ENCODE results near the gene RRAGD.
A peak's percentile ranks its signal among the peaks of the same experiment; 100 is the strongest.

RRAGD gene

DNA sequence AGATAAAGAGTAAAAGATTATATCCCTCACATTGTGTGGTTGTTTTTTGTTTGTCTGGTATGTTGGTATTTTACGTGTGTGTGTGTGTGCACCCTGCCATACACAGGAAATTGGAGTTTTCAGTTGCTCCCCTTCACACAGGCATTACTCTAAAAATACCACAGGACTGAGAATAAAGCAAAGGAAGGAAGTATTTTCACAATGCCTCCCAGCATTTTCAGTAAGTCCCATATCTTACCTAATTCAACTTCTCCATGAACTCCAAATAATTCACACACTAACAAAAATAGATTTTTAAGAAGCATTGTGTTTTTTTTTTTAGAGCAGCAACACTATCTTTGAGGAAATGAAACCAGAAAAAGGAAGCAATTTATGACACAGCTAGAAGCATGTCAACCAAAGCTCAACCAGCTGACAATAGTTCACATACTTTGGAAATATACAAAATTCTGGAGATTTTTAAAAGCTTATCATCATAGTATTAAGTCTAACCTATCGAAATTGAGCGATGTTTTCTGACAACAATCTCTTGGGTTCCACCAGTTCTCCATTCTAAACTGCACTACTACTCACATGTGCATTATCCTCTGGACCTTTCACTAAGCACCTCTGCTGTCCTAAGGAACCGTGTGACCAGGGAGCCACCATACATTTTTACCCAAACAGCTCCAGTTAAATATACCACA lies 61.6 kb downstream of the RRAGD start:
- TF ChIP-seq, protein P1, sequence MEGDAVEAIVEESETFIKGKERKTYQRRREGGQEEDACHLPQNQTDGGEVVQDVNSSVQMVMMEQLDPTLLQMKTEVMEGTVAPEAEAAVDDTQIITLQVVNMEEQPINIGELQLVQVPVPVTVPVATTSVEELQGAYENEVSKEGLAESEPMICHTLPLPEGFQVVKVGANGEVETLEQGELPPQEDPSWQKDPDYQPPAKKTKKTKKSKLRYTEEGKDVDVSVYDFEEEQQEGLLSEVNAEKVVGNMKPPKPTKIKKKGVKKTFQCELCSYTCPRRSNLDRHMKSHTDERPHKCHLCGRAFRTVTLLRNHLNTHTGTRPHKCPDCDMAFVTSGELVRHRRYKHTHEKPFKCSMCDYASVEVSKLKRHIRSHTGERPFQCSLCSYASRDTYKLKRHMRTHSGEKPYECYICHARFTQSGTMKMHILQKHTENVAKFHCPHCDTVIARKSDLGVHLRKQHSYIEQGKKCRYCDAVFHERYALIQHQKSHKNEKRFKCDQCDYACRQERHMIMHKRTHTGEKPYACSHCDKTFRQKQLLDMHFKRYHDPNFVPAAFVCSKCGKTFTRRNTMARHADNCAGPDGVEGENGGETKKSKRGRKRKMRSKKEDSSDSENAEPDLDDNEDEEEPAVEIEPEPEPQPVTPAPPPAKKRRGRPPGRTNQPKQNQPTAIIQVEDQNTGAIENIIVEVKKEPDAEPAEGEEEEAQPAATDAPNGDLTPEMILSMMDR (IDR thresholded peaks at IDR 0.05), result no peak
- peak overlapping the region; percentile 86 for H3K4me3 ChIP-seq
- H3K27ac ChIP-seq, result peak overlapping the region; percentile 3 to 61
- DNase-seq (ENCODE audit: low spot score), result no peak

DNA sequence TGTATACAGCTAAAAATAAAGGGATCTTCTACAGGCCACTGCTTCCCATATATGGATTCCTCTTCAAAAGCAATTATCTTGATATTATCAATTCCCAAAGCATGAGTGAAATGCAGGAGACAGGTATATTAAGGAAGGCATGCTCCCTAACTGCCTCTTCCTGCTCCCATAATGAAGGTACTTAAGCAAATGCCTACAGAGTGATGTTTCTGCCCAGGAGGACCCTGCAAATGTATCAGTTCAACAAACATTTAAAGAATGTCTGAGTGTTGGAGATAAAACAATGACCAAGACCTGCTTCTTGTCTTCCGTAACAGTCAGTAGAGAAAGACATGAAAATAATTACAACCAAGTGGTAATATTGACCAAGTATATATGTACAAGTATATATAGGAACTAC lies 63.7 kb downstream of the RRAGD start:
- H3K4me3 ChIP-seq, result no peak overlapping the region
- TF ChIP-seq, protein P1 (IDR thresholded peaks at IDR 0.05), result no peak
- no peak overlapping the region for H3K27ac ChIP-seq
- DNase-seq (ENCODE audit: low spot score), result no peak

DNA sequence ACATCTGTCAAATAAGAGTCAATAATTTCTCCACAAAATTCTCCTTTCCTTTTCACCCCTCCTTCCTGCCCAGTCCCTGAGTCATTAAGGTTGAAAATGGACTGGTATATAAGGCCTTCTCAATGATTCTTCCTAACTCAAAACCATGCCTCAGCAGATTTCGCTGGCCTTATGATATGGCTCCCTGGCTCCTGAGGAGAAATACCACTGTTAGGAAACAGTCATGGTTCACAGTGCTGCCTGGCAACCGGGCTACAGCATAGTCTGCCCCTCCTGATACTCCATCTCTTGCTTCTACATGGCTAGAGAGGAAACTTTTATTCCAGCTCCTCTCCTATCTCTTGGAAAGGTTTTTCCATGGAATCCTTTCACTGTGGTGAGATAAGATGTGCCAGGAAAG lies 64.2 kb downstream of the RRAGD start:
- H3K27ac ChIP-seq, result no peak overlapping the region
- TF ChIP-seq, protein P1 (IDR thresholded peaks at IDR 0.05), result no peak
- no peak for DNase-seq (ENCODE audit: low spot score)
- no peak overlapping the region for H3K4me3 ChIP-seq

DNA sequence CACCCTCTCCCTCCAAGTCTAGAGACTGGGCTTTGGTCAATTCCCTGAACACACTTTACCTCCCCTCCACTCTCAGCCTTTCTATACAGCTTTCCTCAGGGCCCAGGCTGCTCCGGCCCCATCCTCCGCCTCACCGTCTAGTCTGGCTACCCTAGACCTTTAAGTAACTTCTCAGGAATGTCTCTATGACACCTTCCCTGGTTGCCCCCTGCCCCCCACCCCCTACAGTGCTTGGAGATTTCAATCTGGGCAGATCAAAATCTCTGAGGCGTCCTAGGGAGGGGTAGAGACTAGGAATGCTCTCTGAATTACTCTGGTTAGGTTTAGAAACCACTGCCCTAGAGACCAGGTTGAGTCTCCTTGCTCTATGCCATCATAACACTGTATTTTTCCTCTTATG lies 65.6 kb downstream of the RRAGD start:
- DNase-seq (ENCODE audit: low spot score), result no peak
- Histone ChIP-seq H3K4me3 (no peak overlapping the region), H3K27ac (no peak overlapping the region)
- TF ChIP-seq, protein P1 (IDR thresholded peaks at IDR 0.05), result no peak

DNA sequence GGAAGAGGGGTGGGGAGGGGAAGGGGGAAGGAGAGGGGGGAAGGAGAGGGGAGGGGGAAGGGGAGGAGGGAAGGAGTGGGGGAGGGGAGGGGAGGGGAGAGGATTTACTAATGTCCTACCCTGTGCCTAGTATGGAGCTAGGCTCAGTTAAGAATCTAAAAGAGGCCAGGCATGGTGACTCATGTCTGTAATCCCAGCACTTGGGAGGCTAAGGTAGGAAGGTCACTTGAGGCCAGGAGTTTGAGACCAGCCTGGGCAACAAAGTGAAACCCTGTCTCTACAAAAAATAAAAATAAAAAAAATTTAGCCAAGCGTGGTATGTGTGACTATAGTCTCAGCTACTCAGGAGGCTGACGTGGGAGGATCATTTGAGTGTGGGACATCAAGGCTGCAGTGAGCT lies 72.5 kb downstream of the RRAGD start:
- no peak for DNase-seq (ENCODE audit: low spot score)
- no peak overlapping the region for H3K4me3 ChIP-seq
- H3K27ac ChIP-seq, result no peak overlapping the region
- TF ChIP-seq, protein P1 (IDR thresholded peaks at IDR 0.05), result no peak

DNA sequence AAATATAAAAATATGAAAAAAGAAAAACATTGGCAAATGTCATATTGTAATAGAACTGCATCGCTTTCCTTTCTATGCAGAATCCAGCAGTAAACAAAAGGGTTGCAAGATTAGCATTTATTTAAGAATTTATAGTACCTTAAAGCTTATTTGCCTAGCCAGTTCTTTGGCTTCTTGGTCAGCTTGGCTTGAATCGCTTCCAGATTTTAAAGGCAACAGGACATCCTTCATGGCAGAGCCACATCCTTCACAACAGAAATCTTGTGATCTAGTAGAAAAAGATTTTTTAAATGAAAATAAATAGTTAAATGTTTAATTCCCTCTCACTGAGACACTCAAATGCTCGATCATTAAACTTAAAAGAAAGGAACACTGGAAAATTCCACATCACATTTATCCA lies 76.9 kb downstream of the RRAGD start:
- Histone ChIP-seq H3K27ac (no peak overlapping the region), H3K4me3 (no peak overlapping the region)
- DNase-seq (ENCODE audit: low spot score), result no peak
- TF ChIP-seq, protein P1 (IDR thresholded peaks at IDR 0.05), result no peak

DNA sequence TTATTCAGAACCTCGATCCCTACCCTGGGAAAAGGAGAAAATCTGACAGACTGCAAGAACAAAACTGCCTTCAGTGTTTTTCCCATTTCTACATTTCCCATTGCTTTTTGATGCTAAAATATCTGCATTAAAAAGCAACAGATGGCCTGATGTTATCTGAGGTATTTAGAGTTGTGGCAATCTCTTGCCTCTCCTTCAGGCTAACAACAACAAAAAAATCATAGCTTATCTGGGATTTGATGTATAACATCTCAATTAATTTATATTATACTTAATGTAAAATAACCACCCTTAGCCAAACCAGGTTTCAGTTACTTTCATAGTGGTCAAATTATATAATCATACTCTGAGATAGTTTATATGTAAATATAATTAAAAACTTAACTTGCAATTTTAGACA lies 81.2 kb downstream of the RRAGD start:
- TF ChIP-seq, protein P1 (IDR thresholded peaks at IDR 0.05), result no peak
- H3K4me3 ChIP-seq, result no peak overlapping the region
- no peak for DNase-seq (ENCODE audit: low spot score)
- H3K27ac ChIP-seq, result no peak overlapping the region
